Esophagus muscularis mucosa (tissue), 4 donors: ENCODE data around the gene JPH3.

ENCODE experiments used
- EP300 ChIP-seq: sonication (generic); formaldehyde crosslinking; IDR thresholded peaks from one replicate; pipeline ENCODE4 v1.6.1; 2017; ENCODE audit warnings: antibody characterized with exemption
- POLR2A ChIP-seq: fragments of 450-650 bp; IDR thresholded peaks from one replicate; pipeline ENCODE4 v1.6.1; 2017; ENCODE audit warnings: antibody characterized with exemption, moderate library complexity, mild to moderate bottlenecking, low read depth
- POLR2AphosphoS5 ChIP-seq, 2 donors: sonication (generic); formaldehyde crosslinking; IDR thresholded peaks; one replicate each; pipeline ENCODE4 v1.6.1; 2017; ENCODE audit warnings: antibody characterized with exemption in 2 of 2
- TF ChIP-seq, protein P1 (sequence below), 3 experiments: fragments of 200-600 bp in 2 of 3; fragments of 450-650 bp in 1 of 3; sonication (generic) in 2 of 3; IDR thresholded peaks; one replicate each; pipeline ENCODE4 v1.5.1; 2017 to 2019; ENCODE audit warnings: antibody characterized with exemption in 3 of 3, mild to moderate bottlenecking in 2 of 3, moderate library complexity in 1 of 3

DNA sequence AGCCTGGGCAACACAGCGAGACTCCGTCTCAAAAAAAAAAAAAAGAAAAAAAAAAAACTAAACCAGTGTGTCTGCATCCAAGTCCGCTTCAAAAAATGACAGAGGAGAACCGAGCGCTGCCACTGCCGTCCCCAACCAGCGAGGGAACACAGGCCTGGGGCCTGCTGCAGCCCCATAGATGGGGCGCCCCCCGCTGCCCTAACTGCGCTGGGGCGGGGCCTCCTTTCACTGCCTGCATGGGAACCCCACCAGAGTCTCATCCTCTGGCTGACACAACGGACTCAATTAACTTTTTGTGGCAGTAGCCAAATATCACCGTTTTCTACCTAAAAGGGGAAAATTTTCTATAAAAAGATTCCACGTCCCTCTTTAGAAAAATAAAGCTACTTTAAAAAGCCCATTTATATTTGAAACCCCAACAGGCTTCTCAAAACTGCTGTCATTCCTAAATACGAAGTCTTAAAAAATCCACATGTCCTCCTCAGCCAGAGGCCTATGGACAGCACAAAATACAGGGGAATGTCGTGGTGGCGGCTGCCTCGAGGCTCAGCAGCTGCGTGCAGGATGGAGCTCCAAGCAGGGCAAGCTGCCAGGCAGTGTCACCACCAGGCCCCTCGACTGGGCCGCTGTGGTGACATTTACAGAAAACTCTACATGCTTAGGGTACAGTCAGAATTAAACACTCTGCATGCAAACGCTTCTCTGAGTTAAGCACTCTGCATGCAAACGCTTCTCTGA is 133.1 kb downstream of the JPH3 start:
- TF ChIP-seq POLR2A (no peak), POLR2AphosphoS5 (IDR thresholded peaks at IDR 0.05) (no peak), EP300 (no peak)
- TF ChIP-seq, protein P1, sequence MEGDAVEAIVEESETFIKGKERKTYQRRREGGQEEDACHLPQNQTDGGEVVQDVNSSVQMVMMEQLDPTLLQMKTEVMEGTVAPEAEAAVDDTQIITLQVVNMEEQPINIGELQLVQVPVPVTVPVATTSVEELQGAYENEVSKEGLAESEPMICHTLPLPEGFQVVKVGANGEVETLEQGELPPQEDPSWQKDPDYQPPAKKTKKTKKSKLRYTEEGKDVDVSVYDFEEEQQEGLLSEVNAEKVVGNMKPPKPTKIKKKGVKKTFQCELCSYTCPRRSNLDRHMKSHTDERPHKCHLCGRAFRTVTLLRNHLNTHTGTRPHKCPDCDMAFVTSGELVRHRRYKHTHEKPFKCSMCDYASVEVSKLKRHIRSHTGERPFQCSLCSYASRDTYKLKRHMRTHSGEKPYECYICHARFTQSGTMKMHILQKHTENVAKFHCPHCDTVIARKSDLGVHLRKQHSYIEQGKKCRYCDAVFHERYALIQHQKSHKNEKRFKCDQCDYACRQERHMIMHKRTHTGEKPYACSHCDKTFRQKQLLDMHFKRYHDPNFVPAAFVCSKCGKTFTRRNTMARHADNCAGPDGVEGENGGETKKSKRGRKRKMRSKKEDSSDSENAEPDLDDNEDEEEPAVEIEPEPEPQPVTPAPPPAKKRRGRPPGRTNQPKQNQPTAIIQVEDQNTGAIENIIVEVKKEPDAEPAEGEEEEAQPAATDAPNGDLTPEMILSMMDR (IDR thresholded peaks at IDR 0.05): no peak
